GM23338 (cell line): ENCODE data around the gene SP2. TPM values are rescaled to one million over a fixed set of nuclear protein-coding genes. Genes with fewer than 3 reads are reported as not detected.
"Not testable (repeated sequence)": the region's sequence is repeated elsewhere in the genome, so short reads cannot be mapped to it uniquely, and the experiment has no call there.

Experiments
- ATAC-seq: fragments of 200-7000 bp; cut with Tn5 transposase; 3 replicates; pipeline ENCODE4 v1.9.1; 2020
- DNase-seq: peaks from one replicate; pipeline ENCODE4 v3.0.0-alpha.2; 2015; ENCODE audit warnings: low spot score
- H2AFZ ChIP-seq: fragments of 200-600 bp; sonication (generic); 2 replicates; pipeline ENCODE4 v1.8.0; 2016; ENCODE audit warnings: antibody characterized with exemption, mild to moderate bottlenecking, moderate library complexity
- H3F3A ChIP-seq: fragments of 200-600 bp; sonication (generic); replicated peaks from 2 replicates; pipeline ENCODE4 v1.8.0; 2017; ENCODE audit warnings: antibody characterized with exemption, mixed run types, low read depth
- H3K27ac ChIP-seq: fragments of 200-600 bp; sonication (generic); 2 replicates; pipeline ENCODE4 v1.6.1; 2016; ENCODE audit warnings: low read depth
- H3K27me3 ChIP-seq: fragments of 200-600 bp; sonication (generic); 2 replicates; pipeline ENCODE4 v1.8.0; 2016; ENCODE audit warnings: mild to moderate bottlenecking, mixed run types, moderate library complexity; ENCODE audit not compliant: insufficient read depth
- H3K36me3 ChIP-seq: fragments of 200-600 bp; sonication (generic); 2 replicates; pipeline ENCODE4 v1.8.0; 2016; ENCODE audit warnings: mild to moderate bottlenecking; ENCODE audit not compliant: insufficient read depth
- H3K4me1 ChIP-seq: fragments of 200-600 bp; sonication (generic); 2 replicates; pipeline ENCODE4 v1.8.0; 2016; ENCODE audit warnings: mild to moderate bottlenecking, moderate library complexity; ENCODE audit not compliant: insufficient read depth
- H3K4me2 ChIP-seq: fragments of 200-600 bp; sonication (generic); 2 replicates; pipeline ENCODE4 v1.7.1; 2017; ENCODE audit warnings: mixed run types
- H3K4me3 ChIP-seq: fragments of 200-600 bp; sonication (generic); 2 replicates; pipeline ENCODE4 v1.6.1; 2016; ENCODE audit warnings: mixed run types
- H3K79me2 ChIP-seq: fragments of 200-600 bp; sonication (generic); replicated peaks from 2 replicates; pipeline ENCODE4 v1.8.0; 2017; ENCODE audit warnings: mild to moderate bottlenecking; ENCODE audit not compliant: insufficient read depth
- H3K9me2 ChIP-seq: fragments of 200-600 bp; sonication (generic); 2 replicates; pipeline ENCODE4 v1.8.0; 2017; ENCODE audit not compliant: insufficient read depth
- H4K20me1 ChIP-seq: fragments of 200-600 bp; sonication (generic); replicated peaks from 2 replicates; pipeline ENCODE4 v1.8.0; 2017; ENCODE audit warnings: mild to moderate bottlenecking; ENCODE audit not compliant: insufficient read depth
- H3K27ac Mint-ChIP-seq: 2 replicates; pipeline ENCODE4 v1.8.0; 2020; ENCODE audit warnings: inconsistent platforms, mild to moderate bottlenecking, moderate library complexity, mixed read lengths
- H3K27me3 Mint-ChIP-seq: 3 replicates; pipeline ENCODE4 v1.8.0; 2022; ENCODE audit warnings: low read depth, mild to moderate bottlenecking, moderate library complexity, mixed read lengths, inconsistent platforms; ENCODE audit not compliant: insufficient read depth, poor library complexity
- H3K36me3 Mint-ChIP-seq: 3 replicates; pipeline ENCODE4 v1.8.0; 2021; ENCODE audit warnings: low read depth, mild to moderate bottlenecking, inconsistent platforms, moderate library complexity, mixed read lengths
- H3K4me1 Mint-ChIP-seq: 3 replicates; pipeline ENCODE4 v1.8.0; 2020; ENCODE audit warnings: mild to moderate bottlenecking, inconsistent platforms, mixed read lengths
- H3K4me3 Mint-ChIP-seq: 3 replicates; pipeline ENCODE4 v1.8.0; 2021; ENCODE audit warnings: moderate library complexity, mild to moderate bottlenecking, inconsistent platforms, mixed read lengths
- H3K9me3 Mint-ChIP-seq: 3 replicates; pipeline ENCODE4 v1.8.0; 2020; ENCODE audit warnings: moderate library complexity, mild to moderate bottlenecking, inconsistent platforms, mixed read lengths
- EZH2 ChIP-seq: fragments of 200-600 bp; sonication (generic); IDR thresholded peaks from one replicate; pipeline ENCODE4 v1.8.0; 2017; ENCODE audit warnings: antibody characterized with exemption, mild to moderate bottlenecking, low read depth; ENCODE audit not compliant: unreplicated experiment
- EZH2phosphoT487 ChIP-seq: fragments of 200-600 bp; sonication (generic); IDR thresholded peaks from one replicate; pipeline ENCODE4 v1.8.1; 2018; ENCODE audit warnings: antibody characterized with exemption; ENCODE audit not compliant: unreplicated experiment
- NANOG ChIP-seq: IDR thresholded peaks from 2 replicates; pipeline ENCODE4 v1.6.1; 2016; ENCODE audit warnings: antibody characterized with exemption, borderline replicate concordance
- STAT1 ChIP-seq: IDR thresholded peaks from one replicate; pipeline ENCODE4 v1.6.1; 2016; ENCODE audit warnings: antibody characterized with exemption; ENCODE audit not compliant: unreplicated experiment
- ZNF114 ChIP-seq: fragments of 250-450 bp; sonication (Bioruptor Pico); IDR thresholded peaks from 2 replicates; pipeline ENCODE4 v1.5.0; 2020; ENCODE audit warnings: mild to moderate bottlenecking, moderate library complexity
- ZNF331 ChIP-seq: fragments of 250-450 bp; sonication (Bioruptor Pico); IDR thresholded peaks from 2 replicates; pipeline ENCODE4 v1.5.0; 2020; ENCODE audit warnings: low read depth, mild to moderate bottlenecking, moderate library complexity
- polyA plus RNA-seq: library from polyadenylated mRNA; unstranded; fragments of >200 nt; fragmentation: Nextera tagmentation; extraction: Ambion mirVana; gene quantifications from 2 replicates; pipeline ENCODE4 v1.2.1, GENCODE V29; 2016
- total RNA-seq: library from RNA; depleted of rRNA; stranded (reverse); fragments of >200 nt; shearing (Covaris generic); gene quantifications from 2 replicates; pipeline ENCODE4 v1.2.3, GENCODE V29; 2014
- TF ChIP-seq, protein P1 (sequence below), 2 experiments: fragments of 200-600 bp in 1 of 2; sonication (generic) in 1 of 2; conservative IDR thresholded peaks; 2 replicates each; pipeline versions ENCODE4 v1.5.1 to v1.6.1; 2016 to 2017; ENCODE audit warnings: antibody characterized with exemption in 2 of 2, low read depth in 2 of 2, mild to moderate bottlenecking in 2 of 2, moderate library complexity in 1 of 2
- TF ChIP-seq, protein P2 (sequence below): fragments of 250-450 bp; sonication (Bioruptor Pico); IDR thresholded peaks from 2 replicates; pipeline ENCODE4 v1.5.0; 2020; ENCODE audit warnings: mild to moderate bottlenecking, moderate library complexity
- TF ChIP-seq, protein P3 (sequence below): IDR thresholded peaks from one replicate; pipeline ENCODE4 v1.6.1; 2018; ENCODE audit warnings: antibody characterized with exemption; ENCODE audit not compliant: unreplicated experiment

The SP2 gene
- total and polyA plus RNA-seq, 2 experiments from 2014 or later: 6.0 to 12.9 TPM

DNA sequence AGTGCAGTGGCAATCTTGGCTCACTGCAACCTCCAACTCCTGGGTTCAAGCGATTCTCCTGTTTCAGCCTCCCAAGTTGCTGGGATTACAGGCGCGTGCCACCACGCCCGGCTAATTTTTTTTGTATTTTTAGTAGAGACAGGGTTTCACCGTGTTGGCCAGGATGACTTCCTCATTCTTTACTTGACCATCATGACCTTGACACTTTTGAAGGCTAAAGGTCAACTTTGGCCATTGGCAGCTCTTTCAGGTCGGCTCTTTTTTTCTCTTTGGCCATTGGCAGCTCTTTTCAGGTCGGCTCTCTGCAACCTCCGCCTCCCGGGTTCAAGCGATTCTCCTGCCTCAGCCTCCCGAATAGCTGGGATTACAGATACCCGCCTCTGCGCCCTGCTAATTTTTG, 23.9 kb downstream of the SP2 start:
- H3K4me2 ChIP-seq, H3K4me1 ChIP-seq, ATAC-seq, H3K4me3 ChIP-seq, H3K27me3 Mint-ChIP-seq, H3K4me1 Mint-ChIP-seq, H3K9me3 Mint-ChIP-seq, H3K9me2 ChIP-seq, H3K36me3 ChIP-seq, DNase-seq, H3K4me3 Mint-ChIP-seq, H3K27ac ChIP-seq, H4K20me1 ChIP-seq, H3K79me2 ChIP-seq, H3F3A ChIP-seq, H3K27ac Mint-ChIP-seq, H3K27me3 ChIP-seq, H2AFZ ChIP-seq: not testable (repeated sequence)
- H3K36me3 Mint-ChIP-seq: peaks cover 13% of the 10 kb centered on the region

DNA sequence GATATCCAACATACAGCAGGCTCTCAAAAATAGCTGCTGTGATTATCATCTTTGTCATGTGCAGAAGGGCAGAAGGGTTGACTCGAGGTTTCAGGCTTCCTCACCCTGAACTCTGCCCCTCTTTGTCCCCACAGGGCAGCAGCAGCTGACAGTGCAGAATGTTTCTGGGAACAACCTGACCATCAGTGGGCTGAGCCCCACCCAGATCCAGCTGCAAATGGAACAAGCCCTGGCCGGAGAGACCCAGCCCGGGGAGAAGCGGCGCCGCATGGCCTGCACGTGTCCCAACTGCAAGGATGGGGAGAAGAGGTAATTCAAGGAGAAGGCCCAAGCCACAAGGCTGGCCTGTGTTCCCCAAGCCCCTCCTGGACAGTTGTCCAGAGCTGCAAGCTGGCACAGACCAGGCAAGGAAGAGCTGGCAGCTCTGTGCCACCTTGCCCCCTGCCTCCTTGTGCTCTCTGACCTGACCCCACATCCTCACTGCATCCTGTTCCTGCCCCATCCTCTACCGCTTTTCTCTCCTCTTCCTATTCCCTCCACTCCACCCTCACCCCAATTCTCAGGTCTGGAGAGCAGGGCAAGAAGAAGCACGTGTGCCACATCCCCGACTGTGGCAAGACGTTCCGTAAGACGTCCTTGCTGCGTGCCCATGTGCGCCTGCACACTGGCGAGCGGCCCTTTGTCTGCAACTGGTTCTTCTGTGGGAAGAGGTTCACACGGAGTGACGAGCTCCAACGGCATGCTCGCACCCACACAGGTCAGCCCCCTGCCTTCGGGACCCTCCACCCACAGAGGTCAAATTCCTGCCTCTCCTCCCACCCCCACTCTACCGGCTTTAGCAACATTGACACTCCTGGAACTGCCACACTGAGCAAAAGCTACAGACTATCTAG, 29.0 kb downstream of the SP2 start:
- no peak overlapping the region for H3K27ac ChIP-seq
- no peaks in the 10 kb centered on the region for H3F3A ChIP-seq
- H3K4me1 ChIP-seq: no peaks in the 10 kb centered on the region
- Mint-ChIP-seq H3K9me3 (no peaks in the 10 kb centered on the region), H3K27ac (peak overlapping the region; percentile 38; the same call in 1 of the 2 replicates), H3K27me3 (peaks cover 6% of the 10 kb centered on the region), H3K36me3 (peaks cover 20% of the 10 kb centered on the region), H3K4me3 (no peak overlapping the region), H3K4me1 (no peaks in the 10 kb centered on the region)
- ATAC-seq (no peak), DNase-seq (no peak)
- H3K27me3 ChIP-seq: no peaks in the 10 kb centered on the region
- H4K20me1 ChIP-seq: no peaks in the 10 kb centered on the region
- H2AFZ ChIP-seq: no peak overlapping the region
- H3K36me3 ChIP-seq: no peaks in the 10 kb centered on the region; the same call in 1 of the 2 replicates
- H3K4me2 ChIP-seq: no peak overlapping the region
- no peaks in the 10 kb centered on the region for H3K79me2 ChIP-seq
- H3K4me3 ChIP-seq: no peak overlapping the region
- no peaks in the 10 kb centered on the region for H3K9me2 ChIP-seq
- TF ChIP-seq, protein P1, sequence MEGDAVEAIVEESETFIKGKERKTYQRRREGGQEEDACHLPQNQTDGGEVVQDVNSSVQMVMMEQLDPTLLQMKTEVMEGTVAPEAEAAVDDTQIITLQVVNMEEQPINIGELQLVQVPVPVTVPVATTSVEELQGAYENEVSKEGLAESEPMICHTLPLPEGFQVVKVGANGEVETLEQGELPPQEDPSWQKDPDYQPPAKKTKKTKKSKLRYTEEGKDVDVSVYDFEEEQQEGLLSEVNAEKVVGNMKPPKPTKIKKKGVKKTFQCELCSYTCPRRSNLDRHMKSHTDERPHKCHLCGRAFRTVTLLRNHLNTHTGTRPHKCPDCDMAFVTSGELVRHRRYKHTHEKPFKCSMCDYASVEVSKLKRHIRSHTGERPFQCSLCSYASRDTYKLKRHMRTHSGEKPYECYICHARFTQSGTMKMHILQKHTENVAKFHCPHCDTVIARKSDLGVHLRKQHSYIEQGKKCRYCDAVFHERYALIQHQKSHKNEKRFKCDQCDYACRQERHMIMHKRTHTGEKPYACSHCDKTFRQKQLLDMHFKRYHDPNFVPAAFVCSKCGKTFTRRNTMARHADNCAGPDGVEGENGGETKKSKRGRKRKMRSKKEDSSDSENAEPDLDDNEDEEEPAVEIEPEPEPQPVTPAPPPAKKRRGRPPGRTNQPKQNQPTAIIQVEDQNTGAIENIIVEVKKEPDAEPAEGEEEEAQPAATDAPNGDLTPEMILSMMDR (conservative IDR thresholded peaks at IDR 0.05; ENCODE audit: low read depth in 2 of 2): no peak
- TF ChIP-seq ZNF331 (CRISPR knock-in tag) (no peak), ZNF114 (CRISPR knock-in tag) (no peak), EZH2phosphoT487 (no peak), NANOG (no peak), STAT1 (no peak), EZH2 (no peak)
- TF ChIP-seq, protein P2, sequence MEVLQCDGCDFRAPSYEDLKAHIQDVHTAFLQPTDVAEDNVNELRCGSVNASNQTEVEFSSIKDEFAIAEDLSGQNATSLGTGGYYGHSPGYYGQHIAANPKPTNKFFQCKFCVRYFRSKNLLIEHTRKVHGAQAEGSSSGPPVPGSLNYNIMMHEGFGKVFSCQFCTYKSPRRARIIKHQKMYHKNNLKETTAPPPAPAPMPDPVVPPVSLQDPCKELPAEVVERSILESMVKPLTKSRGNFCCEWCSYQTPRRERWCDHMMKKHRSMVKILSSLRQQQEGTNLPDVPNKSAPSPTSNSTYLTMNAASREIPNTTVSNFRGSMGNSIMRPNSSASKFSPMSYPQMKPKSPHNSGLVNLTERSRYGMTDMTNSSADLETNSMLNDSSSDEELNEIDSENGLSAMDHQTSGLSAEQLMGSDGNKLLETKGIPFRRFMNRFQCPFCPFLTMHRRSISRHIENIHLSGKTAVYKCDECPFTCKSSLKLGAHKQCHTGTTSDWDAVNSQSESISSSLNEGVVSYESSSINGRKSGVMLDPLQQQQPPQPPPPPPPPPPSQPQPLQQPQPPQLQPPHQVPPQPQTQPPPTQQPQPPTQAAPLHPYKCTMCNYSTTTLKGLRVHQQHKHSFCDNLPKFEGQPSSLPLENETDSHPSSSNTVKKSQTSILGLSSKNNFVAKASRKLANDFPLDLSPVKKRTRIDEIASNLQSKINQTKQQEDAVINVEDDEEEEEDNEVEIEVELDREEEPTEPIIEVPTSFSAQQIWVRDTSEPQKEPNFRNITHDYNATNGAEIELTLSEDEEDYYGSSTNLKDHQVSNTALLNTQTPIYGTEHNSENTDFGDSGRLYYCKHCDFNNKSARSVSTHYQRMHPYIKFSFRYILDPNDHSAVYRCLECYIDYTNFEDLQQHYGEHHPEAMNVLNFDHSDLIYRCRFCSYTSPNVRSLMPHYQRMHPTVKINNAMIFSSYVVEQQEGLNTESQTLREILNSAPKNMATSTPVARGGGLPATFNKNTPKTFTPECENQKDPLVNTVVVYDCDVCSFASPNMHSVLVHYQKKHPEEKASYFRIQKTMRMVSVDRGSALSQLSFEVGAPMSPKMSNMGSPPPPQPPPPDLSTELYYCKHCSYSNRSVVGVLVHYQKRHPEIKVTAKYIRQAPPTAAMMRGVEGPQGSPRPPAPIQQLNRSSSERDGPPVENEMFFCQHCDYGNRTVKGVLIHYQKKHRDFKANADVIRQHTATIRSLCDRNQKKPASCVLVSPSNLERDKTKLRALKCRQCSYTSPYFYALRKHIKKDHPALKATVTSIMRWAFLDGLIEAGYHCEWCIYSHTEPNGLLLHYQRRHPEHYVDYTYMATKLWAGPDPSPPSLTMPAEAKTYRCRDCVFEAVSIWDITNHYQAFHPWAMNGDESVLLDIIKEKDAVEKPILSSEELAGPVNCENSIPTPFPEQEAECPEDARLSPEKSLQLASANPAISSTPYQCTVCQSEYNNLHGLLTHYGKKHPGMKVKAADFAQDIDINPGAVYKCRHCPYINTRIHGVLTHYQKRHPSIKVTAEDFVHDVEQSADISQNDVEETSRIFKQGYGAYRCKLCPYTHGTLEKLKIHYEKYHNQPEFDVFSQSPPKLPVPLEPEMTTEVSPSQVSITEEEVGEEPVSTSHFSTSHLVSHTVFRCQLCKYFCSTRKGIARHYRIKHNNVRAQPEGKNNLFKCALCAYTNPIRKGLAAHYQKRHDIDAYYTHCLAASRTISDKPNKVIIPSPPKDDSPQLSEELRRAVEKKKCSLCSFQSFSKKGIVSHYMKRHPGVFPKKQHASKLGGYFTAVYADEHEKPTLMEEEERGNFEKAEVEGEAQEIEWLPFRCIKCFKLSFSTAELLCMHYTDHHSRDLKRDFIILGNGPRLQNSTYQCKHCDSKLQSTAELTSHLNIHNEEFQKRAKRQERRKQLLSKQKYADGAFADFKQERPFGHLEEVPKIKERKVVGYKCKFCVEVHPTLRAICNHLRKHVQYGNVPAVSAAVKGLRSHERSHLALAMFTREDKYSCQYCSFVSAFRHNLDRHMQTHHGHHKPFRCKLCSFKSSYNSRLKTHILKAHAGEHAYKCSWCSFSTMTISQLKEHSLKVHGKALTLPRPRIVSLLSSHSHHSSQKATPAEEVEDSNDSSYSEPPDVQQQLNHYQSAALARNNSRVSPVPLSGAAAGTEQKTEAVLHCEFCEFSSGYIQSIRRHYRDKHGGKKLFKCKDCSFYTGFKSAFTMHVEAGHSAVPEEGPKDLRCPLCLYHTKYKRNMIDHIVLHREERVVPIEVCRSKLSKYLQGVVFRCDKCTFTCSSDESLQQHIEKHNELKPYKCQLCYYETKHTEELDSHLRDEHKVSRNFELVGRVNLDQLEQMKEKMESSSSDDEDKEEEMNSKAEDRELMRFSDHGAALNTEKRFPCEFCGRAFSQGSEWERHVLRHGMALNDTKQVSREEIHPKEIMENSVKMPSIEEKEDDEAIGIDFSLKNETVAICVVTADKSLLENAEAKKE (CRISPR knock-in tag): no peak
- TF ChIP-seq, protein P3, sequence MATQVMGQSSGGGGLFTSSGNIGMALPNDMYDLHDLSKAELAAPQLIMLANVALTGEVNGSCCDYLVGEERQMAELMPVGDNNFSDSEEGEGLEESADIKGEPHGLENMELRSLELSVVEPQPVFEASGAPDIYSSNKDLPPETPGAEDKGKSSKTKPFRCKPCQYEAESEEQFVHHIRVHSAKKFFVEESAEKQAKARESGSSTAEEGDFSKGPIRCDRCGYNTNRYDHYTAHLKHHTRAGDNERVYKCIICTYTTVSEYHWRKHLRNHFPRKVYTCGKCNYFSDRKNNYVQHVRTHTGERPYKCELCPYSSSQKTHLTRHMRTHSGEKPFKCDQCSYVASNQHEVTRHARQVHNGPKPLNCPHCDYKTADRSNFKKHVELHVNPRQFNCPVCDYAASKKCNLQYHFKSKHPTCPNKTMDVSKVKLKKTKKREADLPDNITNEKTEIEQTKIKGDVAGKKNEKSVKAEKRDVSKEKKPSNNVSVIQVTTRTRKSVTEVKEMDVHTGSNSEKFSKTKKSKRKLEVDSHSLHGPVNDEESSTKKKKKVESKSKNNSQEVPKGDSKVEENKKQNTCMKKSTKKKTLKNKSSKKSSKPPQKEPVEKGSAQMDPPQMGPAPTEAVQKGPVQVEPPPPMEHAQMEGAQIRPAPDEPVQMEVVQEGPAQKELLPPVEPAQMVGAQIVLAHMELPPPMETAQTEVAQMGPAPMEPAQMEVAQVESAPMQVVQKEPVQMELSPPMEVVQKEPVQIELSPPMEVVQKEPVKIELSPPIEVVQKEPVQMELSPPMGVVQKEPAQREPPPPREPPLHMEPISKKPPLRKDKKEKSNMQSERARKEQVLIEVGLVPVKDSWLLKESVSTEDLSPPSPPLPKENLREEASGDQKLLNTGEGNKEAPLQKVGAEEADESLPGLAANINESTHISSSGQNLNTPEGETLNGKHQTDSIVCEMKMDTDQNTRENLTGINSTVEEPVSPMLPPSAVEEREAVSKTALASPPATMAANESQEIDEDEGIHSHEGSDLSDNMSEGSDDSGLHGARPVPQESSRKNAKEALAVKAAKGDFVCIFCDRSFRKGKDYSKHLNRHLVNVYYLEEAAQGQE: no peak
